ENCODE measurements around the gene DIP2C.

Gene DIP2C

GRCh38 chr10:554182-554848 is 135.2 kb downstream of the DIP2C start:
- DNase-seq (ENCODE audit: low spot score): no peak

GRCh38 chr10:553233-553632 is 136.2 kb downstream of the DIP2C start:
- DNase-seq (ENCODE audit: low spot score): no peak

- DNase-seq (ENCODE audit: low spot score): no peak
Observed at GRCh38 chr10:552679-553078, 136.8 kb downstream of the DIP2C start.

- DNase-seq (ENCODE audit: low spot score): no peak
Observed at GRCh38 chr10:551373-552252, 137.9 kb downstream of the DIP2C start.

GRCh38 chr10:550665-551372 is 138.6 kb downstream of the DIP2C start:
- DNase-seq (ENCODE audit: low spot score): no peak

GRCh38 chr10:549391-549790 is 140.1 kb downstream of the DIP2C start:
- no peak for DNase-seq (ENCODE audit: low spot score)

- no peak for DNase-seq (ENCODE audit: low spot score)
Observed at GRCh38 chr10:548238-548901, 141.1 kb downstream of the DIP2C start.

GRCh38 chr10:547591-548081 is 141.8 kb downstream of the DIP2C start:
- no peak for DNase-seq (ENCODE audit: low spot score)

GRCh38 chr10:546971-547590 is 142.4 kb downstream of the DIP2C start:
- DNase-seq (ENCODE audit: low spot score): no peak

- no peak for DNase-seq (ENCODE audit: low spot score)
Observed at GRCh38 chr10:546451-546850, 143.0 kb downstream of the DIP2C start.

- DNase-seq (ENCODE audit: low spot score): no peak
Observed at GRCh38 chr10:543862-544822, 145.3 kb downstream of the DIP2C start.

GRCh38 chr10:543131-543530 is 146.3 kb downstream of the DIP2C start:
- no peak for DNase-seq (ENCODE audit: low spot score)

- no peak for DNase-seq (ENCODE audit: low spot score)
Observed at GRCh38 chr10:541750-542371, 147.6 kb downstream of the DIP2C start.

GRCh38 chr10:541041-541440 is 148.4 kb downstream of the DIP2C start:
- no peak for DNase-seq (ENCODE audit: low spot score)

GRCh38 chr10:538895-539294 is 150.6 kb downstream of the DIP2C start:
- DNase-seq (ENCODE audit: low spot score): no peak

- no peak for DNase-seq (ENCODE audit: low spot score)
Observed at GRCh38 chr10:536935-537334, 152.5 kb downstream of the DIP2C start.

GRCh38 chr10:536371-536925 is 153.0 kb downstream of the DIP2C start:
- DNase-seq (ENCODE audit: low spot score): peak; percentile 37

- DNase-seq (ENCODE audit: low spot score): no peak
Observed at GRCh38 chr10:535952-536351, 153.5 kb downstream of the DIP2C start.

- DNase-seq (ENCODE audit: low spot score): no peak
Observed at GRCh38 chr10:535051-535450, 154.4 kb downstream of the DIP2C start.

Data from AG20443 (cell line).